Omental fat pad (tissue), 4 donors: ENCODE data around the gene TACC2. TPM values are rescaled to one million over a fixed set of nuclear protein-coding genes. Genes with fewer than 3 reads are reported as not detected.

Source experiments
- ATAC-seq: fragments of 150-250 bp; one replicate; pipeline ENCODE4 v1.9.1; 2016; ENCODE audit warnings: mild to moderate bottlenecking, moderate library complexity; ENCODE audit not compliant: low FRiP score
- DNase-seq: peaks from one replicate; pipeline ENCODE4 v3.0.0-alpha.2; 2019; ENCODE audit warnings: low spot score
- total RNA-seq, 4 donors: library from RNA; depleted of rRNA; stranded (reverse); fragments of >200 nt; gene quantifications; one replicate each; pipeline ENCODE4 v1.1.0, GENCODE V29; 2016
- TF ChIP-seq, protein P1 (sequence below), 3 donors: fragments of 450-650 bp; IDR thresholded peaks; one replicate each; pipeline ENCODE4 v1.5.1; 2016 to 2017; ENCODE audit warnings: antibody characterized with exemption in 3 of 3, mild to moderate bottlenecking in 3 of 3, moderate library complexity in 2 of 3

Gene TACC2
- total RNA-seq, 4 donors from 2014 or later: 23.8 to 33.6 (median 29.4) TPM

DNA sequence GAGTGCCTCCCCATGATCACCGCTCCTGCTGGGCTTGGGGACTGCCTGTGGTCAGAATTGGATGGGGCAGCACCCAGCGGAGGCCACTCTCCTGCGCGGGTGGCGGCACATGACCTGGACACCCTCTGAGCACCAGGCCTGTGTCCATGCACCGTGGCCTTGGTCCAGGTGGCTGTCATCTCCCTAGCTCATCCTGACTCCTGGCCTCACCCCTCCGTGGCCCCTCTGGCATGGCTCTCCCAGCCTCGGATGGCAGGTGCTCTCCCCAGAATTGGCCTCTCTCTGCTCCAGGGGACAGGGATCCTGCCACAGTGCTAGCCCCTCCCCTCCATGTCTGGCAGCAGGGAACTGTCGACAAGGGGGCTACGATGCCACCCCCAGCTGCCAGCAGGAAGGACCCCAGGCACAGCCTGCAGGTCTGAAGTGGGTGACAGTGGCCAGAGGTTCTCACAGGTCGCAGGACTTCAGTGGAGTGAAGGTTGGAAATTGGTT lies 244.9 kb downstream of the TACC2 start:
- TF ChIP-seq, protein P1, sequence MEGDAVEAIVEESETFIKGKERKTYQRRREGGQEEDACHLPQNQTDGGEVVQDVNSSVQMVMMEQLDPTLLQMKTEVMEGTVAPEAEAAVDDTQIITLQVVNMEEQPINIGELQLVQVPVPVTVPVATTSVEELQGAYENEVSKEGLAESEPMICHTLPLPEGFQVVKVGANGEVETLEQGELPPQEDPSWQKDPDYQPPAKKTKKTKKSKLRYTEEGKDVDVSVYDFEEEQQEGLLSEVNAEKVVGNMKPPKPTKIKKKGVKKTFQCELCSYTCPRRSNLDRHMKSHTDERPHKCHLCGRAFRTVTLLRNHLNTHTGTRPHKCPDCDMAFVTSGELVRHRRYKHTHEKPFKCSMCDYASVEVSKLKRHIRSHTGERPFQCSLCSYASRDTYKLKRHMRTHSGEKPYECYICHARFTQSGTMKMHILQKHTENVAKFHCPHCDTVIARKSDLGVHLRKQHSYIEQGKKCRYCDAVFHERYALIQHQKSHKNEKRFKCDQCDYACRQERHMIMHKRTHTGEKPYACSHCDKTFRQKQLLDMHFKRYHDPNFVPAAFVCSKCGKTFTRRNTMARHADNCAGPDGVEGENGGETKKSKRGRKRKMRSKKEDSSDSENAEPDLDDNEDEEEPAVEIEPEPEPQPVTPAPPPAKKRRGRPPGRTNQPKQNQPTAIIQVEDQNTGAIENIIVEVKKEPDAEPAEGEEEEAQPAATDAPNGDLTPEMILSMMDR (IDR thresholded peaks at IDR 0.05): no peak
- no peak for ATAC-seq
- no peak for DNase-seq

- no peak for ATAC-seq
- TF ChIP-seq, protein P1 (IDR thresholded peaks at IDR 0.05): no peak
Measured at GRCh38 chr10:122234416-122234815, 245.5 kb downstream of the TACC2 start.

GRCh38 chr10:122236690-122237306 lies 247.8 kb downstream of the TACC2 start:
- DNase-seq: no peak
- no peak for ATAC-seq

More at GRCh38 chr10:122234416-122234815, 245.5 kb downstream of the TACC2 start:
- no peak for DNase-seq

DNA sequence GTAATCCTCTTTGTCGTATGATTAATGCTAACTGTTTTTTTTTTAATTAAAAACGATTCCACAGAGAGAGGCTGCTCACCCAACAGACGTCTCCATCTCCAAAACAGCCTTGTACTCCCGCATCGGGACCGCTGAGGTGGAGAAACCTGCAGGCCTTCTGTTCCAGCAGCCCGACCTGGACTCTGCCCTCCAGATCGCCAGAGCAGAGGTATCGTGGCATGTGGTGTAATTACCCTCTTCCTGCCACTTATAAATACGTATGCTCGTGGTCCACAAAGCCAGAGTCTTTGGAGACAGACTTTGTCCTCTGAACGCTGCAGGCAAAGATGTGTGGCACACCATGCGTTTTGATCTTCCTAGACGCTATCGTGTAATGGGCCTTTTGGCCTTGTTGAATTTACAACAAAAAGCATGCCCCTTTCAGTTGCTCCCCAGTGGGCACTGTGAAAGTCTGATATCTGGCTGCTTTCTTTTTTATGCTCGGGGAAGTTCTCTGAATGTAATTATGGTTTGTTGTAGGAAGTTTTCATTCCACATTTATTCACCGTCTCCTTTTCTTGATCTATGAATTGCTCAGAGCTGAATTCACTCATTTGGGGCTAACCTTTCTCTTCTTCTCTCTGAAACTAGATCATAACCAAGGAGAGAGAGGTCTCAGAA lies 248.5 kb downstream of the TACC2 start:
- TF ChIP-seq, protein P1 (IDR thresholded peaks at IDR 0.05): no peak
- no peak for ATAC-seq
- DNase-seq: no peak

More at GRCh38 chr10:122236690-122237306, 247.8 kb downstream of the TACC2 start:
- TF ChIP-seq, protein P1 (IDR thresholded peaks at IDR 0.05): no peak

- ATAC-seq (no peak), DNase-seq (no peak)
- TF ChIP-seq, protein P1 (IDR thresholded peaks at IDR 0.05): no peak
Measured at GRCh38 chr10:122239578-122240257, 250.8 kb downstream of the TACC2 start.

DNA sequence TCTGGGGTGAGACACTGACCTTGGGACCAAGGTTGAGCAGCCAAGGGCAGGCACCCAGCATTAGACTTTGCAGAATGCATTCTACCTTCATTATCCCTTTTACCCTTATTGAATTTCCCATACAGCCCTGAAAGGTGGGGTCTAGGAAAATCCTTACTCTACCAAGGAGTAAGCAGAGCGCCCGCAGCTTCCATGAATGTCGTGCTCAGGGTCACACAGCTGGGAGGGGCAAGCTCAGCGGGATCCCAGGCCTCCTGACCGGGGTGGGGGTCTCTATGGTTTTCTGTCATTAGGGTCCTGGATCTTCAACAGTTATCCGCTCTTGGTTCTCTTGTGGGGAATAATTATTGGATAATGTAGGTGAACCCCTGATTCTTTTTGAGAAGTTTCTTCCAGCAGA lies 251.4 kb downstream of the TACC2 start:
- ATAC-seq (no peak), DNase-seq (no peak)
- TF ChIP-seq, protein P1 (IDR thresholded peaks at IDR 0.05): no peak
